Memory B cell (primary cell): ENCODE data around the gene WDR46.
"Not testable (repeated sequence)": the region's sequence is repeated elsewhere in the genome, so short reads cannot be mapped to it uniquely, and the experiment has no call there.

Experiments
- ATAC-seq: fragments of 150-1000 bp; cut with Tn5 transposase; 2 replicates; pipeline ENCODE4 v1.10.0; 2021; ENCODE audit warnings: low read depth, mild to moderate bottlenecking, moderate library complexity
- DNase-seq, 2 donors: peaks; one replicate each; pipeline ENCODE4 v3.0.0; 2022; ENCODE audit warnings: low spot score in 2 of 2
- H3K27ac Mint-ChIP-seq: one replicate; pipeline ENCODE4 v1.8.0; 2022; ENCODE audit warnings: mild to moderate bottlenecking, moderate library complexity, mixed read lengths
- H3K27me3 Mint-ChIP-seq: one replicate; pipeline ENCODE4 v1.8.0; 2022; ENCODE audit warnings: mixed read lengths
- H3K36me3 Mint-ChIP-seq: one replicate; pipeline ENCODE4 v1.8.0; 2022; ENCODE audit warnings: mild to moderate bottlenecking, mixed read lengths
- H3K4me1 Mint-ChIP-seq: one replicate; pipeline ENCODE4 v1.8.0; 2022; ENCODE audit warnings: mixed read lengths
- H3K4me3 Mint-ChIP-seq: one replicate; pipeline ENCODE4 v1.8.0; 2022; ENCODE audit warnings: mild to moderate bottlenecking, moderate library complexity, mixed read lengths
- H3K9me3 Mint-ChIP-seq: one replicate; pipeline ENCODE4 v1.8.0; 2022; ENCODE audit warnings: mixed read lengths

Gene WDR46

DNA sequence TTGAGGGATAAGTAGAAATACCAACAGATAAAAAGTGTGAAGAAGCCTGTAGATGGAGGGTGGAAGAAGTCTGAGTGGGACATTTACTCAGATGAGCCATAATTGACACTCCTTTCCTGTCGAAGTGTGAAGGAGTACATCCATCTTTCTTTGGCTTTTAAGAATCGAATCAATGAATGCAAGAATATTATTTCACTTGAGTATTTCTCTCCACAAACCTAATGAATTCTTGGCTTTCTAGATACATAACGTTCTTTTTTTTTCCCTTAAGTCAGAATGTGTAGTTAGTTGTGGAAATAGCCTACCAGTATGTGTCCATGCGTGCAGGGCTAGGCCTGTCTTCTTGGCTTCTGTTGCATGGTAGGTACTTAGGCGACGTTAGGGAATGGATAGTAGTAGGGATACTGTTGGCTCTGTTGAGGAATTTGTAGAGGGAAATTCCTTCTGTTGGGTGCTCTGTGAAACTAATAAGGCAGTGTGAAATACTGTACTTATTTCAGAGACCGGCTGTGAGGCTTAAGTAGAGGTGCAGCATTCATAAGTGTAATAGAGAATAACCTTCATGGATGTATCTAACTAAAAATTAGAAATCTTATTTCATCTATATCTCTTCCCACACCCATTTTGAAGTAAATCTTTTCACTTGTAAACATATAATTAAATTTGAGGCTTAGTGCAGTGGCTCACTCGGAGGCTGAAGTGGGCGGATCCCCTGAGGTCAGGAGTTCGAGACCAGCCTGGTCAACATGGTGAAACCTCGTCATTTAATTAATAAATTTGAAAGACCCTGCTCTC, 15.7 kb downstream of the WDR46 start:
- peak overlapping the region; percentile 98 for H3K4me3 Mint-ChIP-seq
- peaks cover 16% of the 10 kb centered on the region for H3K36me3 Mint-ChIP-seq
- H3K27ac Mint-ChIP-seq: peak overlapping the region; percentile 97

DNA sequence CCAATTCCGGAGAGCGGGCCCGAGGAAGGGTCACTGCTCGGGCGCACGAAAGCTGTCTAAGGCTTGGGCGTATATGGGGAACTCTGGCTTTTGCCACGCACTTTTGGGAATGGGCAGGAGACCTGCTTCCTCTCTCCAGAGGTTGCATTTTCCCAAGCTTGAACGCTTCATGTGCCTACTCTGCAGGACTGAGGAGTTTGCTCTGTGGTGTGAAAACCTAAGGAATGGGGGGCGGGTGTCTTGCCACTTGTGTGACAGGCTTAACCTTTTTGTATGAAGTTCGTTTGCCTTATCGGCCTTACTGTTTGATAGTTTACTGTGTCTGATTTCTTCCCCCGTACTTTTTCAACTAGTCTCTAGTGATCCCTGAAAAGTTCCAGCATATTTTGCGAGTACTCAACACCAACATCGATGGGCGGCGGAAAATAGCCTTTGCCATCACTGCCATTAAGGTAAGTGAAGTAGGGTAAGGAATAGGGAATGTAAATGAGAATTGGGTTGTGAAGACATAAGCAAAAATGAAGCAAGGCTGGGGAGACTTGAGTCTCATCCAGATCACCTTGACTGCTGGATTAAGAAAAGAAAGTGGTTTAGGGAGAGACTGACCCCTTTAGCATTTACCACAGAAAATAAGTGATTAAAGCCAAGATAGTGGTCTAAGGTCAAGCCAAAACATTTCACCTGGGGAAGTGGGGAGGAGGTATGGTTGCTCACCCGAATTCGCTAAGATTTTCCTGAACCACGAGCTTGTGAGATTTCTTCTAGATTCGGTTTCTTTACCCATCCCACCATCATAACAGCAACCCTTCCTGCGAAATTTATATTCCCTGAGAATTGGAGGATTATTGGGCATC, 16.5 kb downstream of the WDR46 start:
- peak overlapping the region; percentile 97 for H3K27ac Mint-ChIP-seq
- ATAC-seq: peak; percentile 1
- H3K9me3 Mint-ChIP-seq: no peaks in the 10 kb centered on the region
- DNase-seq: no peak
- H3K36me3 Mint-ChIP-seq: peaks cover 23% of the 10 kb centered on the region
- peak overlapping the region; percentile 98 for H3K4me3 Mint-ChIP-seq
- no peaks in the 10 kb centered on the region for H3K27me3 Mint-ChIP-seq
- peaks cover 38% of the 10 kb centered on the region for H3K4me1 Mint-ChIP-seq

More for the DNA sequence above, 15.7 kb downstream of the WDR46 start:
- no peaks in the 10 kb centered on the region for H3K9me3 Mint-ChIP-seq
- H3K27me3 Mint-ChIP-seq: no peaks in the 10 kb centered on the region
- DNase-seq (no peak), ATAC-seq (no peak)
- H3K4me1 Mint-ChIP-seq: peaks cover 44% of the 10 kb centered on the region

DNA sequence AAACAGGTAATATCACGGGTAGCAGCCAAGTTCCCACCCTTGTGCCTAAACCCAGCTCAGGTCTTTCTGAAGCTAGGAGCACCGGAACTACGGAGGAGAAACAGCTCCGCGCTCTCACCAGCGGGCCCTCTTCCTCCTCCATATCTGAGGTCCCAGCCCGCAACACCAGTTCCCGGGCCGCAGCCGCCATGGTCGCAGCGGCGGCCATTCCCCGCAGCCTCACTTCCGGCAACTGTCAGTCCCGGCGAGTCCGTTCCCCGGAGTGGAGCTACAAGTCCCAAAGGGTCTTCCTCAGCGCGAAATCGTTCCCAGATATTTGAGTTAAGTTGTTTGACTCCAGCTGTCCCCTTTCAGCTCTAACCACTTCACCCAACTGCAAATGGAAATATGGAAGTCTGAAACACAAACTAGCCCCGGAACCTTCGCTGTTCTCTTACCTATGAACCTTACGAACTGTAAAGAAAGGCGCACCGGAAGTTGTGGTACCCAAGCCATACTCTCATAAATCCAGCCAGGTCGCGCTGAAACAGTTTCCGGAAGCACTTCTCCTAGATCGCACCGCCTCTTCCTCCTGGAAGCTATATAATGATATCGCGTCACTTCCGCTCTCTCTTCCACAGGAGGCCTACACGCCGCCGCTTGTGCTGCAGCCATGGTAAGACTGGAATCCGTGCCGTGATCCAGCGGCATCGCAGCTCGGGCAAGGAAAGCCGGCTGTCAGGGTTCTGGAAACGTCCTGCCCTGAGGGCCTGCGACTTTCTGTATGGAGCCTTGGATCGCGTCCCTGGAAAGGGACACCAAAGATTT, 17.4 kb downstream of the WDR46 start, which contains the start of the genes RPS18 and VPS52:
RPS18 (plus strand) TSS at position 608 of the 807 bp plus-strand sequence; CDS start at position 653, 45 bp downstream.
VPS52 (minus strand) TSS at position 409 of the 807 bp plus-strand sequence; CDS start at position 208, 201 bp downstream.
- DNase-seq (peak; percentile 93 to 95), ATAC-seq (peak; percentile 85)
- Mint-ChIP-seq H3K36me3 (peaks cover 25% of the 10 kb centered on the region), H3K4me1 (peaks cover 37% of the 10 kb centered on the region), H3K27me3 (no peaks in the 10 kb centered on the region), H3K27ac (peak within 1 kb of the TSS; percentile 97), H3K9me3 (no peaks in the 10 kb centered on the region), H3K4me3 (peak within 1 kb of the TSS; percentile 98)

DNA sequence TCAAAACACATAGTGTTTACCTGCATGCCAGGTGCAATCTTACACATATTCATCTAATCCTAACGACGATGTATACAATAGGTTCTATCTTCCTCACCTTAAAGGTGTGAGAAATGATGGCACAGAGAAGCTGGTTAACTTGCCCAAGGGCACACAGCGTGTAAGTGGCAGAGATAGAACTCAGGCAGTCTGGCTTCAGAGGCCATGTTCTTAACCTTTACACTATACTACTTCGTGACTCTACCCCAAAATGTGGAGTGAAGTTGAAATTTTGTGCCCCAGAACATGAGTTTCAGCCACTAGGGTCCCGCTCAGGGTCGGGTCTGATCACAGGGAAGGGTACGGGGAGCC, 17.9 kb downstream of the WDR46 start:
- peaks cover 30% of the 10 kb centered on the region for H3K36me3 Mint-ChIP-seq
- H3K27ac Mint-ChIP-seq: peak overlapping the region; percentile 97
- peak overlapping the region; percentile 98 for H3K4me3 Mint-ChIP-seq
- ATAC-seq (peak; percentile 25), DNase-seq (no peak)
- no peaks in the 10 kb centered on the region for H3K9me3 Mint-ChIP-seq
- H3K27me3 Mint-ChIP-seq: no peaks in the 10 kb centered on the region
- peaks cover 31% of the 10 kb centered on the region for H3K4me1 Mint-ChIP-seq

DNA sequence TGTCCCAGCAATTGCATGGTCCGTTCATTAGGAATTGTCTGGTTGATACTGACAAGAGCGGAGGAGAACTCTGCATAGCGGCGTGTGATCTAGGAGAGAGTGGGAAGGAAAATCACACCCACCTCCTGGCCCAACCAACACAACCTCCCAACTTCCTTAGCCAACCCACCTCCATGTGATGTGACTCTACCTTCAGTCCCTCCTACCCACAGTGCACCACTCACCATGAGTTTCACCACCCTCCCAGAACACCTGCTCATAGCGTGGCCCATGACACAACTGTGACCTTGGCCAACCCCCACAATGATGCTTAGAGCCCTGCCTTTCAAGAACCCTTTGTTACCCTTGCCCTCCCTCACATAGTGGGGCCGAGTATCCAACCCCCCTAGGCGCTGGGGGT, 25.0 kb downstream of the WDR46 start:
- no peaks in the 10 kb centered on the region for H3K4me1 Mint-ChIP-seq
- ATAC-seq (no peak), DNase-seq (no peak)
- no peak overlapping the region for H3K4me3 Mint-ChIP-seq
- H3K9me3 Mint-ChIP-seq: no peaks in the 10 kb centered on the region
- peaks cover 47% of the 10 kb centered on the region for H3K36me3 Mint-ChIP-seq
- H3K27me3 Mint-ChIP-seq: no peaks in the 10 kb centered on the region
- H3K27ac Mint-ChIP-seq: no peak overlapping the region

DNA sequence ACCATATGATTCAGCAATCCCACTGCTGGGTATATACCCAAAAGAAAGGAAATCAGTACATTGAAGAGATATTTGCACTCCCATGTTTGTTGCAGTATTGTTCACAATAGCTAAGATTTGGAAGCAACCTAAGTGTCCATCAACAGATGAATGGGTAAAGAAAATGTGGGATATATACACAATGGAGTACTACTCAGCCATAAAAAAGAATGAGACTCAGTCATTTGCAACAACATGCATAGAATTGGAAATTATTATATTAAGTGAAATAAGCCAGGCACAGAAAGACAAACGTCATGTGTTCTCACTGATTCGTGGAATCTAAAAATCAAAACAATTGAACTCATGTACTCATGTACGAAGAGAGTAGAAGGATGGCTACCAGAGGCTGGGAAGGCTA, 26.5 kb downstream of the WDR46 start:
- not testable (repeated sequence) for ATAC-seq, H3K9me3 Mint-ChIP-seq, H3K4me3 Mint-ChIP-seq, H3K27me3 Mint-ChIP-seq, H3K4me1 Mint-ChIP-seq, DNase-seq, H3K27ac Mint-ChIP-seq
- H3K36me3 Mint-ChIP-seq: peaks cover 38% of the 10 kb centered on the region

DNA sequence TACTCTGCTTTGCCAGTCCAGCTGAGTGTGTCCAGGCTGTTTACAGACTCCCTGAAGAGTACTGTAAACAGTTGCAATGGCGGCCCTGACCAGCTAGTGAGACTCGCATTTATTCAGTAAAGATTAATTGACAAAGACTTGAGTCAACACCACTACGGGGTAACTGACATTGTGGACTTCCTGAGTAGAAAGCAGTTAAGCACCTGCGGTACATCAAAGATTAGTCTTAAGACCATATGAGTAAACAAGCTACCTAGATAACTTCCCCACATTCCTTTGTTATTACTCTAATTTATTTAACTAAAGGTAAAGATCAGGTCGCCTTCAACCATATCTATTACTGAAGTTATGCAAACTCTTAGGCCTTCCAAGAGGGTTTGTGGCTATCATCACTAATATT, 30.0 kb downstream of the WDR46 start:
- DNase-seq: no peak
- Mint-ChIP-seq H3K36me3 (peaks cover 25% of the 10 kb centered on the region), H3K4me1 (no peaks in the 10 kb centered on the region), H3K27ac (no peak overlapping the region), H3K9me3 (no peaks in the 10 kb centered on the region), H3K27me3 (no peaks in the 10 kb centered on the region), H3K4me3 (no peak overlapping the region)
- no peak for ATAC-seq

DNA sequence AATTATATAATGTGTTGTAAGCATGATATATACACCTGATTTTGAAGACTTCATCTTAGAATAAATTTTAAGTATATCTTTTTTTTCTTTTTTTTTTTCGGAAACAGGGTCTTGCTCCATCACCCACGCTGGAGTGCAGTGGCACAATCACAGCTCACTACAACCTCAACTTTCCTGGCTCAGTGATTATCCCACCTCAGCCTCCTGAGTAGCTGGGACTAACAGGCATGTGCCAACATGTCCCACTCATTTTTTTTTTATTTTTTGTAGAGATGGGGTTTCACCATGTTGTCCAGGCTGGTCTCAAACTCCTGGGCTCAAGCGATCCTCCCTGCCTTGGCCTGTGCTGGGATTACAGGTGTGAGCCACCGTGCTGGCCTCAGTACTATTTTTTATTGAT, 34.4 kb downstream of the WDR46 start:
- Mint-ChIP-seq H3K27me3 (no peaks in the 10 kb centered on the region), H3K4me3 (no peak overlapping the region), H3K36me3 (peaks cover 14% of the 10 kb centered on the region), H3K4me1 (peaks cover 16% of the 10 kb centered on the region), H3K9me3 (no peaks in the 10 kb centered on the region), H3K27ac (no peak overlapping the region)
- ATAC-seq: no peak
- no peak for DNase-seq

DNA sequence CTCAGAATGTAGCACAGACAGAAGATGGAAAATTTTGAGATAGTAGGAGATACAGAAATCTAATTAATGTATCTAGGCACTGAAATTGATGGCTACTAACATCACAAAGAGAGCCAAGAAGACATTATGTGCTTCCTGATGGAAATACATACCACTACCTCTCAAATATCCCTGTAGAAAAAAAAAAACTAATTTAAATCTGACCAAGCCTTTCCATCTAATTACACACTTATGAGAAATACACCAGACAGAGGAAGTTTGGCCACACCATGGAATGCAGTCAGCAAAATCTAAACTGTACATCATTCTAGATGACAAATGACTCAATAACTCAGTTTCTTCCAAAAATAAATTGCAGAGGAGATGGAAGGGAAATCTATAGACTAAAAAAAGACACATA, 36.3 kb downstream of the WDR46 start:
- peaks cover 26% of the 10 kb centered on the region for H3K4me1 Mint-ChIP-seq
- H3K27me3 Mint-ChIP-seq: no peaks in the 10 kb centered on the region
- ATAC-seq (no peak), DNase-seq (no peak)
- H3K4me3 Mint-ChIP-seq: no peak overlapping the region
- H3K36me3 Mint-ChIP-seq: peaks cover 14% of the 10 kb centered on the region
- H3K9me3 Mint-ChIP-seq: no peaks in the 10 kb centered on the region
- no peak overlapping the region for H3K27ac Mint-ChIP-seq

DNA sequence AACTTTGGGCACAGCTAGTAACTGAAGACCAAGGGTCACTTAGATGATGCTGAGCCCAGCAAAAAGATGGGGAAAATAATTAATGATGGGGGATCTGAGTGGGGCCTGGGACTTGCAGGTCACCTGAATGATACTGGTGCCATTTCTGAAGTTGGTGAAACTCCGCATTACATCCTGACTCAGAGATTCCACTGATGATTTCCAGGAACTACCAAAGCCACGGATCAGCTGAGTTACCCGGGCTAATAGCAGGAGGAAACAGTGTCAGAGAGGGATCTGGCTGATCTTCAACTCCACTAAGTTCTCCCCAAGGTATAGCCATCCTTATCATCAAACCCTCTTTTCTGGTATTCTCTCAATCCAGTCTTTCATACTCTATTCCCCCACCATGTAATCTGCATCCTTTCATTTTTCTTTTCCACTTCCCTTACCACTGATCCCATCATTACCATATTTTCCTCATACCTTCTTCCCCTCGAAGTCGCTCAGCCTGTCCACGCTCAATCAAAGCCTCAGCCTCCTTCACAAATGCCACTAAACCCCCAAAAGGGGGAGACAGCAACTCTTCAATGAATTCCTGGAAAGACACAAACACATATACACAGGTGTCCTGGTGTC, 37.5 kb downstream of the WDR46 start:
- H3K36me3 Mint-ChIP-seq: peaks cover 14% of the 10 kb centered on the region
- ATAC-seq (no peak), DNase-seq (no peak)
- no peak overlapping the region for H3K27ac Mint-ChIP-seq
- H3K4me1 Mint-ChIP-seq: peaks cover 26% of the 10 kb centered on the region
- peak overlapping the region; percentile 2 for H3K4me3 Mint-ChIP-seq
- H3K9me3 Mint-ChIP-seq: no peaks in the 10 kb centered on the region
- H3K27me3 Mint-ChIP-seq: no peaks in the 10 kb centered on the region

DNA sequence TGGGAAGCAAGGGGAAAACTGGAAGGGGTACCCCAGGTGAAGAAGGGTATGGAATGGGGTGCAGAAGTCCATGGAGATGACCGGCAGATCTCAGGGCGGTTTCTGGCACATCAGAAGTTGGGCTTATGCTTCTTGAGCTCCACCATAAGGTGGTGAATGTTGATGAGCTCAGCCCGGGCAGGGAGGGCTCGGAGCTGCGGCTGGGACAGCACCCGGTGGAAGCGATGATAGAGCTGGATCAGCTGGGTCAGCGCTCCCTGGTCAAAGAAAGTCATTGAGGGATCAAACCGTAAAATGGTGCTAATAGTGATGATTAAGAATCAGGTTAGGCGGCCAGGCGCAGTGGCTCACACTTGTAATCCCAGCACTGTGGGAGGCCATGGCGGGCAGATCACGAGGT, 38.3 kb downstream of the WDR46 start:
- Mint-ChIP-seq H3K4me3 (peak overlapping the region; percentile 87), H3K9me3 (no peaks in the 10 kb centered on the region)

DNA sequence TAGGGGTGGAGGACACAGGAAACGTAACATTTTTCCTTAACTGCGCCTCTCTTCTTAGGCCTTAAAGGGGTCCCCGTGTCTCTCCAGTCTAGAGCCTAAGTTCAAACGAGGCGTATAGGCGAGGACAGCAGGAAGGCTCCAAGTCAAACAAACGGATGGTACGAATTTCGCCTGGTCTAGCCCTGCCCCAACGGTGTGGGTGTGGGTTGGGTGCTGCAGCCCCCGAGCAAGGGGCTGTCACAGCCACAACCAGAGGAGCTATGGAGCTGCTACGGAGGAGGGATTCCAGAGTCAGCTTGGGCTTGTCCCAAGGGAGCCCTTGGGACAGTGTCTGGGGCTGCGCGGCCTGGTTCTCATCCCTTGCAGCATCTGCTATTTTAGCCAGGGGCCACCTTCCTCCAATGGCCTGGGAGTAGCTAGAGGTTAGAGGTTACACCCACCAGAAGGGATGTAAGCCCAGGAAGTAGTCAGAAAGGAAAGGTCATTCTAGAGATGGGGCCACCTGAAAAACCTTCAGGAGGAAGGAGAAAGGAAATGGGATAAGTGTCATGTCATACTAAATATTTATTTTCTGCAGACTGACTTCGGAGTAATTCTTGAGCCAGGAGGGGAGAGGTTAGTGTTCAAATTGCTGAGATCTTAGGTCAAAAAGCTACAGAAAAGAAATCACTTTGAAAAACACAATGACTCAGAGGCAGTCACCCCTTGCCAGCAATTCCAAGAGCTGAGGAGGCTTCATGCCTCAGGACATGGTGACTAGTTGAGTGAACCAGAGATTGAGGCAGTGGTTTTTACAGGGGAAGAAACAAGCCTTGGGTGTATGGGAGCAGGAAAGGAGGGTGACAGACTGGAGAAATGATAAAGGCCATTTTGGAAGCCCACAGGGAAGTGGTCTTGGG, 39.1 kb downstream of the WDR46 start:
- ATAC-seq: no peak
- DNase-seq: no peak
- H3K4me1 Mint-ChIP-seq: peaks cover 26% of the 10 kb centered on the region
- peaks cover 11% of the 10 kb centered on the region for H3K36me3 Mint-ChIP-seq
- H3K4me3 Mint-ChIP-seq: peak overlapping the region; percentile 87
- no peaks in the 10 kb centered on the region for H3K27me3 Mint-ChIP-seq
- H3K27ac Mint-ChIP-seq: peak overlapping the region; percentile 85
- no peaks in the 10 kb centered on the region for H3K9me3 Mint-ChIP-seq

More for the DNA sequence above, 38.3 kb downstream of the WDR46 start:
- peak overlapping the region; percentile 82 for H3K27ac Mint-ChIP-seq
- no peaks in the 10 kb centered on the region for H3K27me3 Mint-ChIP-seq
- peaks cover 26% of the 10 kb centered on the region for H3K4me1 Mint-ChIP-seq
- ATAC-seq (no peak), DNase-seq (no peak)
- H3K36me3 Mint-ChIP-seq: peaks cover 13% of the 10 kb centered on the region
